ENCODE results near the gene SPCS2. TPM values are rescaled to one million over a fixed set of nuclear protein-coding genes. Genes with fewer than 3 reads are reported as not detected.

SPCS2 gene
- total RNA-seq, 1 donor from 2014 or later = 194 TPM

- Mint-ChIP-seq H3K9me3 (ENCODE audit: low read depth) (no peaks in the 10 kb centered on the region), H3K27ac (no peak overlapping the region), H3K36me3 (ENCODE audit: insufficient read depth) (peaks cover 10% of the 10 kb centered on the region), H3K4me3 (ENCODE audit: low read depth) (no peak overlapping the region), H3K4me1 (ENCODE audit: low read depth) (no peaks in the 10 kb centered on the region), H3K27me3 (no peaks in the 10 kb centered on the region)
- TF ChIP-seq, protein P1, sequence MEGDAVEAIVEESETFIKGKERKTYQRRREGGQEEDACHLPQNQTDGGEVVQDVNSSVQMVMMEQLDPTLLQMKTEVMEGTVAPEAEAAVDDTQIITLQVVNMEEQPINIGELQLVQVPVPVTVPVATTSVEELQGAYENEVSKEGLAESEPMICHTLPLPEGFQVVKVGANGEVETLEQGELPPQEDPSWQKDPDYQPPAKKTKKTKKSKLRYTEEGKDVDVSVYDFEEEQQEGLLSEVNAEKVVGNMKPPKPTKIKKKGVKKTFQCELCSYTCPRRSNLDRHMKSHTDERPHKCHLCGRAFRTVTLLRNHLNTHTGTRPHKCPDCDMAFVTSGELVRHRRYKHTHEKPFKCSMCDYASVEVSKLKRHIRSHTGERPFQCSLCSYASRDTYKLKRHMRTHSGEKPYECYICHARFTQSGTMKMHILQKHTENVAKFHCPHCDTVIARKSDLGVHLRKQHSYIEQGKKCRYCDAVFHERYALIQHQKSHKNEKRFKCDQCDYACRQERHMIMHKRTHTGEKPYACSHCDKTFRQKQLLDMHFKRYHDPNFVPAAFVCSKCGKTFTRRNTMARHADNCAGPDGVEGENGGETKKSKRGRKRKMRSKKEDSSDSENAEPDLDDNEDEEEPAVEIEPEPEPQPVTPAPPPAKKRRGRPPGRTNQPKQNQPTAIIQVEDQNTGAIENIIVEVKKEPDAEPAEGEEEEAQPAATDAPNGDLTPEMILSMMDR (IDR thresholded peaks at IDR 0.05; ENCODE audit: unreplicated experiment) = no peak
- no peak for DNase-seq (ENCODE audit: low spot score, unreplicated experiment)
Observed at GRCh38 chr11:74936976-74937375, 12.1 kb upstream of the SPCS2 start.

DNA sequence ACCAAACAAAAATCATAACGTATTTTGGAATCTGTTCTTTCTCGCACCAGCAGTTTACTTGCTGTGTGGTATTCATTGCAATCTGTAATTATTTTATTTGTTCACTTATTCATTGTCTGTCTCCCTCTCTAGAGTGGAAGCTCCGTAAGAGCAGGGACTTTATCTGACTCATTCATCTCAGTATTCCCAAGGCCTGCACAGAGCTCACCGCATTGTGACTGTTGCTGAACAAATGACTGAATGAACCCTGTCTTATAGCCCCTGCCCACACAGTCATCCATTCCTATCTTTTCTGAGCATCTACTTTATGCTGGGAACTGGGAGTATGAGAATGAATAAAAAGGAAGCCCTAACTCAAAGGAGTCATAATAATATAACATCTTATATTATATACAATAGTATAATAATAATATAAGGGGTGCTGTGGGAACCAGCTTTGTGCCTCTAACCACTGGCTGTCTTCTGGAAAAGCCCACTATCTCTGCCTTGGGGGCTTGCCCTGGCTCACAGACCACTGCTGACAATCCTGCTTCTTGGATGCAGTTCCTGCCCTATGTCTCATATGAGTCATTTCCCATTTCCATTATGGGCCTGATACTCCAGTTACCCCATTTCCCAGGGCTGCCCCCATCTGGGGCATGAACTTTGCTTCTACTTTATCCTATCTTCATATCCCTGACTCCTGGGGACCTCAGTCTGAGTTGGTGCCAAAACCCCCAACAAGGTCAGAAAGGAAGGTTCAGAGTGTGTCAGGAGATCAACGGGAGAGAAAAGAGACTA is 11.2 kb upstream of the SPCS2 start:
- no peak overlapping the region for H3K27ac Mint-ChIP-seq
- H3K9me3 Mint-ChIP-seq (ENCODE audit: low read depth) = no peaks in the 10 kb centered on the region
- H3K4me3 Mint-ChIP-seq (ENCODE audit: low read depth) = no peak overlapping the region
- H3K27me3 Mint-ChIP-seq = no peaks in the 10 kb centered on the region
- H3K4me1 Mint-ChIP-seq (ENCODE audit: low read depth) = no peaks in the 10 kb centered on the region
- TF ChIP-seq, protein P1 (IDR thresholded peaks at IDR 0.05; ENCODE audit: unreplicated experiment) = no peak
- peaks cover 10% of the 10 kb centered on the region for H3K36me3 Mint-ChIP-seq (ENCODE audit: insufficient read depth)
- DNase-seq (ENCODE audit: low spot score, unreplicated experiment) = no peak

- H3K27me3 Mint-ChIP-seq = no peaks in the 10 kb centered on the region
- no peak overlapping the region for H3K27ac Mint-ChIP-seq
- peaks cover 6% of the 10 kb centered on the region for H3K36me3 Mint-ChIP-seq (ENCODE audit: insufficient read depth)
- H3K9me3 Mint-ChIP-seq (ENCODE audit: low read depth) = no peaks in the 10 kb centered on the region
- no peak overlapping the region for H3K4me3 Mint-ChIP-seq (ENCODE audit: low read depth)
- TF ChIP-seq, protein P1 (IDR thresholded peaks at IDR 0.05; ENCODE audit: unreplicated experiment) = no peak
- DNase-seq (ENCODE audit: low spot score, unreplicated experiment) = no peak
- H3K4me1 Mint-ChIP-seq (ENCODE audit: low read depth) = no peaks in the 10 kb centered on the region
Observed at GRCh38 chr11:74941492-74941891, 7.6 kb upstream of the SPCS2 start.

GRCh38 chr11:74942073-74942759 is 6.8 kb upstream of the SPCS2 start:
- no peak for DNase-seq (ENCODE audit: low spot score, unreplicated experiment)
- Mint-ChIP-seq H3K4me1 (ENCODE audit: low read depth) (no peaks in the 10 kb centered on the region), H3K9me3 (ENCODE audit: low read depth) (no peaks in the 10 kb centered on the region), H3K36me3 (ENCODE audit: insufficient read depth) (peaks cover 3% of the 10 kb centered on the region), H3K27me3 (no peaks in the 10 kb centered on the region), H3K27ac (no peak overlapping the region), H3K4me3 (ENCODE audit: low read depth) (no peak overlapping the region)
- TF ChIP-seq, protein P1 (IDR thresholded peaks at IDR 0.05; ENCODE audit: unreplicated experiment) = no peak

- Mint-ChIP-seq H3K9me3 (ENCODE audit: low read depth) (no peaks in the 10 kb centered on the region), H3K4me3 (ENCODE audit: low read depth) (peak overlapping the region; percentile 95), H3K27ac (peak overlapping the region; percentile 98), H3K4me1 (ENCODE audit: low read depth) (peaks cover 21% of the 10 kb centered on the region), H3K27me3 (no peaks in the 10 kb centered on the region), H3K36me3 (ENCODE audit: insufficient read depth) (peaks cover 4% of the 10 kb centered on the region)
- TF ChIP-seq, protein P1 (IDR thresholded peaks at IDR 0.05; ENCODE audit: unreplicated experiment) = no peak
- DNase-seq (ENCODE audit: low spot score, unreplicated experiment) = no peak
Observed at GRCh38 chr11:74948546-74948897, 544 bp upstream of the SPCS2 start.

All from progenitor cell of endocrine pancreas (in vitro differentiated cells).